Activated gamma-delta T cell treated with Interleukin-2 at 50 U/mL for 16 hours (primary cell): ENCODE data around the gene MYH6.
"Not testable (repeated sequence)": the region's sequence is repeated elsewhere in the genome, so short reads cannot be mapped to it uniquely, and the experiment has no call there.

Experiments used
- DNase-seq: peaks from one replicate; pipeline ENCODE4 v3.0.0-alpha.2; 2020

Gene MYH6

DNA sequence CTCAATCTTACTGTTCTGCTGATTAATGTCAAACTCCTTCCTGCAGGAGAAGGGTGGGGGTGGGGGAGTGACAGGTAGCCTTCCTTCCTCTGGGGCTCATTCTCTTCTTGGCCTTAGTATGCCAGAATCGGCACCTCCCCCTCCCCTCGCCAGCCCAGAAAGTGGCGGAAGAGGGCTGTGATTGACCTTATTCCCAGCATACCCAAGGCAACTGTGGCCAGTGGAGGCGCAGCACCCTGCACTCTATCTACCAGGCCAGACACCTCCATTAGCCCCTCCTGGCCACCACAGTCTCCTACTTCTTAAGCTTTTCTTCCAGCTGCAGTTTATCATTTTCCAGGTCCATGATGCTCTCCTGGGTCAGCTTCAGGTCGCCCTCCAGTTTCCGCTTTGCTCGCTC is 15.5 kb downstream of the MYH6 start:
- DNase-seq: no peak

GRCh38 chr14:23389871-23390270 is 18.2 kb downstream of the MYH6 start:
- DNase-seq: not testable (repeated sequence)

- no peak for DNase-seq
Measured at GRCh38 chr14:23389396-23389795, 18.7 kb downstream of the MYH6 start.

GRCh38 chr14:23388996-23389395 is 19.1 kb downstream of the MYH6 start:
- DNase-seq: no peak

DNA sequence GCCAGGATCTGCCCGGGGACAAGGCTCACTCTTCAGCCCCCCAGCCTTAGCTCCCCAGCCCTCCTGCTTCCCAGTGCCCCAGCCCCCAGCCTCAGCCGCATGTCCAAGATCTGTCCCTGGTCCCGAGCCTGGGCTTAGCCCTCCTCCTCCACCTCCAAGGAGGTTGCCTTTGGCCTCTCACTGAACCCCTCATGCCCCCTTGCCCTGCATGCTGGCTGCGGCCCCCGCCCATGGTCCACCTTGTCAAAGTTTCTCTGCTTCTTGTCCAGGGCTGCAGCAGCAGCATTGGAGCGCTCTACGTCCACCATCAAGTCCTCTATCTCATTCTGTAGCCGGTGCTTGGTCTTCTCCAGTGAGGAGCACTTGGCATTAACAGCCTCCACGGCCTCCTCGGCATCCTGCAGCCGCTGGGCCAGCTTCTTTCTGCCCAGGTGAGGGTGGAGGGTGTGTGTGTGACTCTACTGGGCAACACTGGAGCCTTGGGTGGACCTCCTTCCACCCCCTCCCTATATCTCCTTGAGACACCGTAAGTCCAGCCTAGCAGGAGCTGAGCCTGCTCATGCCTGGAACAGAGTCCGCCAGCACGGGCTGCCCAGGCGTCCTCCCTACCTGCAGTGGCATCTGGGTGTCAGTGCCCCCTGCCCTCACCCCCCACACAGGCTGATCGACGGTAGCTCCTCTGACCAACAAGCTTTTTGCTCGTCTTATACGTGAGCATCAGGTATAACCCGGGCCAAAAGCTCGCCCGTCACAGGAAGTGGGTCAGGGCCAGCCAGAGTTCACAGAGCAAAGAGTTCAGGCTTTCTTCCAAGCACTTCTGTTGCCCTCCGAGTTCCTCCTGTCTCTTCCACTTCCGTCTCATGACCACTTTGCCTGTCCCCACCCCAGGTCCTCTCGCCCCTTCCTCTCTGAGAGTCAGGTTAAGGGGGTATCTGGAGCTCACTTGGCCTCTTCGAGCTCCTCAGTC is 19.9 kb downstream of the MYH6 start:
- no peak for DNase-seq

DNA sequence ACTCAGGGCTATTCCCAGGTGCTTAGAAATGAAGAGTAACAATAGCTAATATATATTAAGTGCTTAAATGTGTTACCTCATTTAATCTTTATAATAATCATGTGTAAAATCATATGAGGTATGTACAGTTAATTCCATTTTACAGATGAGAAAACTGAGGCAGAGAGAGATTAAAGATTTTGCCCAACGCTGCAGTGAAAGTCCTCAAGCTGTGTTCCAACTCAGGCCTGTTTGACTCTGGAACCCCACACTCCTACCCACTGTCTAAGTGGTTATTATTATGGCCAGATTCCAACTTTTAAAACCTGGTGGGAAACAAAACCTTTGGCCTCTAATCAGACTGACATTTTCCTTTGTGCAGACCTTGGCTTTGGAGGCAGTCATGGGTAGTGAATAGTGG is 21.1 kb downstream of the MYH6 start:
- no peak for DNase-seq

GRCh38 chr14:23386266-23386657 is 21.8 kb downstream of the MYH6 start:
- not testable (repeated sequence) for DNase-seq

- no peak for DNase-seq
Measured at GRCh38 chr14:23385642-23386265, 22.3 kb downstream of the MYH6 start.

DNA sequence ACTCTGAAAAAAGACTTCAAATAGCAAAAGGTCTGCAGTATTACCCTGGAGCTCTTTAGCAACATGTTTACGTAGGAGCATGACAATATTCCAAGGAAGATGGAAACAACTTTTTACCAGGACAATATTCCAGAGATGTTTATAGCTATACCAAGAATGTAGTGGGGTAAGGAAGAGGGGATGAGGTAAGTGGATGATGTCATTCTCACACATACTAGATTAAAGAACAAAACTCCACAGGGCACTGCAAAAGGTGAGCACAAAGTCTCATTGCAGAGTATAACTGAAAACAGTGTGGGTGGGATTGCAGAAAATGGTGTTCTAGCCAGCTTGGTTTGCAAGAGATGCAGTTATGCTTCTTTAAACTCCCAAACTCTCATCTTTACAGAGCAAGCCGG is 22.8 kb downstream of the MYH6 start:
- no peak for DNase-seq

- DNase-seq: no peak
Measured at GRCh38 chr14:23384364-23385080, 23.6 kb downstream of the MYH6 start.

DNA sequence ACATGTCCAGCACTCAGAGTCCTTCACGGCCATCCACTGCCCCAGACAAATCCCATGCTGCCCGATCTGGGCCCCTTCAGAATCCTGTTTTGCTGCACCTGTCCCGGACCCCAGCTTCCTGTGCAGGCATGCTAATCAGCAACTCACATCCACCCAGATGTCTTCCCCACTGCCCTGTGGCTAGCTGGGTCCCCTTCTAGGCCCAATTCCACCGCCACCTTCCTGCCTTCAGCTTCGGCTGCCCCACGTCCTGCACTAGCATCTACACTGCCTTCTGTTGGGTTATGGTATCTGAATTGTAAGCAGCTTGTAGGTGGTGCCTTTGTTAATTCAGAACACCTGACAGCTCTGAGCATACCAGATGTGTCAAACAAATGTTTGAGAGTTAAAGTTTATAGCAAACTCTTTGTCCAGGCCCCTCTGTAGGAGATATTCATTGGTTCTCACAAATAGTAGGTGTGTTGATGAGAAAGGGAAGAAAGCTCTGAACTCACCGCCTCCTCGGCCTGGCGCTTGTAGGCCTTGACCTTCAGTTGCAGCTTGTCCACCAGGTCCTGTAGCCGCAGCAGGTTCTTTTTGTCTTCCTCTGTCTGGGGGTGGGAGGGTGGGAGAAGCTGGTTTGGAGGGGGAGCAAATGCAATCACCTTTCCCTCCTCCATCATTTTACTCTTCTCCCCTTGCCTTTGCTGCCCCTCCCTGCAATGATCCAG is 25.2 kb downstream of the MYH6 start:
- no peak for DNase-seq

GRCh38 chr14:23382276-23382675 is 25.8 kb downstream of the MYH6 start:
- no peak for DNase-seq

- no peak for DNase-seq
Measured at GRCh38 chr14:23381871-23382270, 26.2 kb downstream of the MYH6 start.

- no peak for DNase-seq
Measured at GRCh38 chr14:23380976-23381375, 27.1 kb downstream of the MYH6 start.

GRCh38 chr14:23380197-23380914 is 27.7 kb downstream of the MYH6 start:
- no peak for DNase-seq

DNA sequence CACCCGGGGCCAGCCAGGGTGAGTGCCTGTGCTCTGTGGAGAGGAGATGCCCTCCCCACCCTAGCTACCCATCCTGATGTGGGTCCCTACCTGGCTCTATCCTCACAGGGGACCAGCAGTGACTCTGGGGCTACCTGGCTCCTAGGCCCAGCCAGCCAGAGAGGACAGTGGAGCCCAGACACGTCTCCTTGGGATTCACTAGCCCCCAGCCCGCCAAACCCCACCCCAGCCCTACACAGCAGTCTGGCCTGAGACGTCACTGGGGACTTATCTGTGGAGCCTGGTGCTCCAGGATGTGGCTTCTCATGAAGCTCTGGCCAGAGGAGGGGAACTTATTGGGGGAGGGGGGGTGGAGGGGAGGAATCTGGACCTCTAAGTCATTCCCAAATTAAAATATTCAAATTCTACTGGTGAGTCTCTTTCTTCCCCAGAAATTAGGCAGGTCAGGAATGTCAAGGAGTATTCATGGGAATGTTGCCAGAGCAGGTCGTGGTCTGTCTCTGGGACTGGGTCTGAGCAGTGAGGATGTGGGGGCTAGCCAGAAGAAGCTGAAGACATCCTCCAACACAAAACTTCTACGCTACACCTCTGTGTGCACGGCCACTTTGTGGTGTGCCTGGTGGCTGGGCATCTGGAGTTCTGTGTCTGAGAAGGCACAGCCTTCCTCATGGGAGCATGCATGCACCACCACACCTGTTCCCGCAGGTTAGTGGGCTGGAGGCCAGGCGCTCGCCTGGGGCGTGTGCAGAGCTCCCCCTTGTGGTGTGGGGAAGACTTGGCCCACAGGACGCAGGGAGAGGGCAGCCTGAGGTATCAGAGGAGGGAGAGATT is 28.5 kb downstream of the MYH6 start:
- DNase-seq: peak; percentile 66

GRCh38 chr14:23378612-23379220 is 29.4 kb downstream of the MYH6 start:
- no peak for DNase-seq

- no peak for DNase-seq
Measured at GRCh38 chr14:23377573-23378563, 30.2 kb downstream of the MYH6 start.

- DNase-seq: no peak
Measured at GRCh38 chr14:23377198-23377550, 30.9 kb downstream of the MYH6 start.
